ENCODE data around the gene AFAP1.

GRCh38 chr4:7780751-7781348, 158.8 kb downstream of the AFAP1 start:
- TF ChIP-seq CTCF (IDR thresholded peaks at IDR 0.05), result no peak
- TF ChIP-seq POLR2A (IDR thresholded peaks at IDR 0.05), result no peak
